HG03280 (cell line): ENCODE measurements around the gene SF3B2.
"Not testable (repeated sequence)": the region's sequence is repeated elsewhere in the genome, so short reads cannot be mapped to it uniquely, and the experiment has no call there.

ENCODE experiments used
- ATAC-seq: cut with Tn5 transposase; IDR thresholded peaks from one replicate; pipeline ENCODE4 v1.9.1; 2021; ENCODE audit warnings: mild to moderate bottlenecking, moderate library complexity; ENCODE audit not compliant: unreplicated experiment

Gene SF3B2

GRCh38 chr11:66104057-66104638 is 52.0 kb downstream of the SF3B2 start:
- no peak for ATAC-seq

- peak; percentile 10 for ATAC-seq
Measured at GRCh38 chr11:66106786-66107599, 54.8 kb downstream of the SF3B2 start.

GRCh38 chr11:66107600-66108510 is 55.7 kb downstream of the SF3B2 start:
- peak; percentile 45 for ATAC-seq

GRCh38 chr11:66109294-66109693 is 57.1 kb downstream of the SF3B2 start:
- ATAC-seq, result no peak

GRCh38 chr11:66111158-66111557 is 59.0 kb downstream of the SF3B2 start:
- ATAC-seq, result no peak

GRCh38 chr11:66112041-66112491 is 59.9 kb downstream of the SF3B2 start:
- no peak for ATAC-seq

- no peak for ATAC-seq
Measured at GRCh38 chr11:66112601-66113499, 60.7 kb downstream of the SF3B2 start.

GRCh38 chr11:66114957-66115356 is 62.8 kb downstream of the SF3B2 start:
- ATAC-seq, result not testable (repeated sequence)

GRCh38 chr11:66115638-66116301 is 63.6 kb downstream of the SF3B2 start:
- peak; percentile 65 for ATAC-seq

GRCh38 chr11:66116576-66117361 is 64.6 kb downstream of the SF3B2 start:
- no peak for ATAC-seq

GRCh38 chr11:66118847-66119246 is 66.7 kb downstream of the SF3B2 start:
- no peak for ATAC-seq
